Measurements from ENCODE around the gene LDLRAP1.

LDLRAP1 gene

GRCh38 chr1:25609921-25610320 is 66.5 kb downstream of the LDLRAP1 start:
- DNase-seq (ENCODE audit: low read depth) = no peak

- DNase-seq (ENCODE audit: low read depth) = no peak
Observed at GRCh38 chr1:25610822-25611630, 67.6 kb downstream of the LDLRAP1 start.

- no peak for DNase-seq (ENCODE audit: low read depth)
Observed at GRCh38 chr1:25611843-25612242, 68.4 kb downstream of the LDLRAP1 start.

GRCh38 chr1:25612421-25612820 is 69.0 kb downstream of the LDLRAP1 start:
- DNase-seq (ENCODE audit: low read depth) = no peak

- no peak for DNase-seq (ENCODE audit: low read depth)
Observed at GRCh38 chr1:25613091-25613490, 69.7 kb downstream of the LDLRAP1 start.

- no peak for DNase-seq (ENCODE audit: low read depth)
Observed at GRCh38 chr1:25614501-25615171, 71.2 kb downstream of the LDLRAP1 start.

- no peak for DNase-seq (ENCODE audit: low read depth)
Observed at GRCh38 chr1:25615172-25615541, 71.8 kb downstream of the LDLRAP1 start.

GRCh38 chr1:25615563-25616094 is 72.2 kb downstream of the LDLRAP1 start:
- DNase-seq (ENCODE audit: low read depth) = no peak

- DNase-seq (ENCODE audit: low read depth) = peak; percentile 57
Observed at GRCh38 chr1:25616095-25616986, 72.9 kb downstream of the LDLRAP1 start, which contains the start of gene MAN1C1. Gene MAN1C1 (plus strand): TSS chr1:25616791. CDS start chr1:25617798, 1,007 bp downstream.

GRCh38 chr1:25616987-25617624 is 73.7 kb downstream of the LDLRAP1 start:
- no peak for DNase-seq (ENCODE audit: low read depth)

GRCh38 chr1:25617625-25618432 is 74.4 kb downstream of the LDLRAP1 start:
- no peak for DNase-seq (ENCODE audit: low read depth)

- no peak for DNase-seq (ENCODE audit: low read depth)
Observed at GRCh38 chr1:25618433-25618808, 75.0 kb downstream of the LDLRAP1 start.

All from fibroblast of the conjunctiva (primary cell).